ENCODE results near the gene SLIT3.
A peak's percentile ranks its signal among the peaks of the same experiment; 100 is the strongest.

SLIT3 gene

GRCh38 chr5:168979135-168979534 lies 321.8 kb downstream of the SLIT3 start:
- DNase-seq: no peak

- DNase-seq: no peak
These were observed 322.4 kb downstream of the SLIT3 start for GRCh38 chr5:168978500-168978899.

GRCh38 chr5:168978015-168978414 lies 322.9 kb downstream of the SLIT3 start:
- DNase-seq: no peak

GRCh38 chr5:168976311-168976970 lies 324.5 kb downstream of the SLIT3 start:
- DNase-seq: no peak

- no peak for DNase-seq
These were observed 325.6 kb downstream of the SLIT3 start for GRCh38 chr5:168975331-168975730.

GRCh38 chr5:168974082-168974481 lies 326.9 kb downstream of the SLIT3 start:
- no peak for DNase-seq

GRCh38 chr5:168972731-168973130 lies 328.2 kb downstream of the SLIT3 start:
- DNase-seq: no peak

- no peak for DNase-seq
These were observed 329.8 kb downstream of the SLIT3 start for GRCh38 chr5:168971100-168971499.

GRCh38 chr5:168969326-168969886 lies 331.5 kb downstream of the SLIT3 start:
- DNase-seq: no peak

GRCh38 chr5:168967882-168968620 lies 332.9 kb downstream of the SLIT3 start:
- DNase-seq: no peak

- DNase-seq: no peak
These were observed 335.3 kb downstream of the SLIT3 start for GRCh38 chr5:168965638-168966037.

- no peak for DNase-seq
These were observed 336.8 kb downstream of the SLIT3 start for GRCh38 chr5:168964182-168964581.

- DNase-seq: no peak
These were observed 338.6 kb downstream of the SLIT3 start for GRCh38 chr5:168962306-168962705.

- no peak for DNase-seq
These were observed 339.3 kb downstream of the SLIT3 start for GRCh38 chr5:168961681-168962080.

GRCh38 chr5:168960497-168960896 lies 340.4 kb downstream of the SLIT3 start:
- DNase-seq: no peak

- DNase-seq: no peak
These were observed 347.6 kb downstream of the SLIT3 start for GRCh38 chr5:168953351-168953750.

- DNase-seq: no peak
These were observed 348.7 kb downstream of the SLIT3 start for GRCh38 chr5:168952196-168952595.

- no peak for DNase-seq
These were observed 349.2 kb downstream of the SLIT3 start for GRCh38 chr5:168951769-168952168.

GRCh38 chr5:168951356-168951755 lies 349.6 kb downstream of the SLIT3 start:
- no peak for DNase-seq

- no peak for DNase-seq
These were observed 350.5 kb downstream of the SLIT3 start for GRCh38 chr5:168950241-168950951.

GRCh38 chr5:168948746-168949145 lies 352.2 kb downstream of the SLIT3 start:
- no peak for DNase-seq

- peak; percentile 21 for DNase-seq
These were observed 353.6 kb downstream of the SLIT3 start for GRCh38 chr5:168947212-168947868.

GRCh38 chr5:168946363-168946762 lies 354.6 kb downstream of the SLIT3 start:
- no peak for DNase-seq

Measured in stimulated activated CD4-positive, alpha-beta T cell treated with anti-CD3 and anti-CD28 coated beads, Interleukin-4, amount 100 ng/mL, for 1 hour (primary cell).